MM.1S (cell line): ENCODE results near the gene PCDHA1.

ENCODE experiments used
- DNase-seq: peaks from one replicate; pipeline ENCODE4 v3.0.0-alpha.2; 2015
- H2AFZ ChIP-seq: fragments of 300-600 bp; sonication (generic); 2 replicates; pipeline ENCODE4 v1.6.0; 2016; ENCODE audit warnings: antibody characterized with exemption, low read length
- H3F3A ChIP-seq: fragments of 300-600 bp; sonication (generic); 2 replicates; pipeline ENCODE4 v1.6.1; 2016; ENCODE audit warnings: mild to moderate bottlenecking, antibody characterized with exemption, low read length, moderate library complexity, mixed read lengths; ENCODE audit not compliant: insufficient read depth
- H3K27ac ChIP-seq: fragments of 300-600 bp; sonication (generic); 2 replicates; pipeline ENCODE4 v1.5.1; 2016; ENCODE audit warnings: mild to moderate bottlenecking, low read length
- H3K27me3 ChIP-seq: fragments of 300-600 bp; sonication (generic); replicated peaks from 2 replicates; pipeline ENCODE4 v1.6.0; 2016; ENCODE audit warnings: low read length; ENCODE audit not compliant: insufficient read depth
- H3K36me3 ChIP-seq: fragments of 300-600 bp; sonication (generic); replicated peaks from 2 replicates; pipeline ENCODE4 v1.6.1; 2016; ENCODE audit warnings: mild to moderate bottlenecking, low read length, mixed read lengths; ENCODE audit not compliant: insufficient read depth
- H3K4me1 ChIP-seq: fragments of 300-600 bp; sonication (generic); 2 replicates; pipeline ENCODE4 v1.6.1; 2016; ENCODE audit warnings: low read length, mixed read lengths
- H3K4me2 ChIP-seq: fragments of 300-600 bp; sonication (generic); 2 replicates; pipeline ENCODE4 v1.6.0; 2016; ENCODE audit warnings: low read depth, low read length
- H3K4me3 ChIP-seq: fragments of 300-600 bp; sonication (generic); 2 replicates; pipeline ENCODE4 v1.5.1; 2016; ENCODE audit warnings: low read length, mixed read lengths
- H3K79me2 ChIP-seq: fragments of 300-600 bp; sonication (generic); 2 replicates; pipeline ENCODE4 v1.6.1; 2016; ENCODE audit warnings: mixed run types, low read length, mixed read lengths
- H3K9ac ChIP-seq: fragments of 300-600 bp; sonication (generic); 2 replicates; pipeline ENCODE4 v1.6.1; 2016; ENCODE audit warnings: low read length, mixed read lengths
- H3K9me2 ChIP-seq: fragments of 300-600 bp; sonication (generic); replicated peaks from 2 replicates; pipeline ENCODE4 v1.6.1; 2016; ENCODE audit warnings: mild to moderate bottlenecking, low read length, mixed read lengths; ENCODE audit not compliant: insufficient read depth
- H3K9me3 ChIP-seq: fragments of 300-600 bp; sonication (generic); replicated peaks from 2 replicates; pipeline ENCODE4 v1.6.1; 2016; ENCODE audit warnings: mild to moderate bottlenecking, low read length, mixed read lengths; ENCODE audit not compliant: insufficient read depth
- H4K20me1 ChIP-seq: fragments of 300-600 bp; sonication (generic); 2 replicates; pipeline ENCODE4 v1.6.1; 2016; ENCODE audit warnings: mild to moderate bottlenecking, low read length, moderate library complexity, mixed read lengths; ENCODE audit not compliant: insufficient read depth
- EZH2 ChIP-seq: fragments of 300-600 bp; sonication (generic); optimal IDR thresholded peaks from 2 replicates; pipeline ENCODE3; 2017; ENCODE audit warnings: low read depth, mild to moderate bottlenecking, antibody characterized with exemption, low read length, mixed read lengths
- EZH2phosphoT487 ChIP-seq: fragments of 300-600 bp; sonication (generic); IDR thresholded peaks from 2 replicates; pipeline ENCODE4 v1.6.1; 2018; ENCODE audit warnings: antibody characterized with exemption, low read length
- TF ChIP-seq, protein P1 (sequence below): fragments of 300-600 bp; sonication (generic); IDR thresholded peaks from 2 replicates; pipeline ENCODE4 v1.5.1; 2016; ENCODE audit warnings: antibody characterized with exemption, low read length, mixed read lengths

PCDHA1 gene

GRCh38 chr5:140989254-140990020, 203.5 kb downstream of the PCDHA1 start:
- no peak overlapping the region for H2AFZ ChIP-seq
- H4K20me1 ChIP-seq, result no peaks in the 10 kb centered on the region
- H3K36me3 ChIP-seq, result no peaks in the 10 kb centered on the region
- H3K79me2 ChIP-seq, result no peaks in the 10 kb centered on the region
- H3K9me2 ChIP-seq, result no peaks in the 10 kb centered on the region
- no peaks in the 10 kb centered on the region for H3K27me3 ChIP-seq
- no peak overlapping the region for H3K9ac ChIP-seq
- H3K4me2 ChIP-seq, result no peak overlapping the region
- H3K27ac ChIP-seq, result no peak overlapping the region
- H3K4me3 ChIP-seq, result no peak overlapping the region
- H3K4me1 ChIP-seq, result no peaks in the 10 kb centered on the region
- no peak for DNase-seq
- no peaks in the 10 kb centered on the region for H3K9me3 ChIP-seq
- H3F3A ChIP-seq, result no peaks in the 10 kb centered on the region
- TF ChIP-seq, protein P1, sequence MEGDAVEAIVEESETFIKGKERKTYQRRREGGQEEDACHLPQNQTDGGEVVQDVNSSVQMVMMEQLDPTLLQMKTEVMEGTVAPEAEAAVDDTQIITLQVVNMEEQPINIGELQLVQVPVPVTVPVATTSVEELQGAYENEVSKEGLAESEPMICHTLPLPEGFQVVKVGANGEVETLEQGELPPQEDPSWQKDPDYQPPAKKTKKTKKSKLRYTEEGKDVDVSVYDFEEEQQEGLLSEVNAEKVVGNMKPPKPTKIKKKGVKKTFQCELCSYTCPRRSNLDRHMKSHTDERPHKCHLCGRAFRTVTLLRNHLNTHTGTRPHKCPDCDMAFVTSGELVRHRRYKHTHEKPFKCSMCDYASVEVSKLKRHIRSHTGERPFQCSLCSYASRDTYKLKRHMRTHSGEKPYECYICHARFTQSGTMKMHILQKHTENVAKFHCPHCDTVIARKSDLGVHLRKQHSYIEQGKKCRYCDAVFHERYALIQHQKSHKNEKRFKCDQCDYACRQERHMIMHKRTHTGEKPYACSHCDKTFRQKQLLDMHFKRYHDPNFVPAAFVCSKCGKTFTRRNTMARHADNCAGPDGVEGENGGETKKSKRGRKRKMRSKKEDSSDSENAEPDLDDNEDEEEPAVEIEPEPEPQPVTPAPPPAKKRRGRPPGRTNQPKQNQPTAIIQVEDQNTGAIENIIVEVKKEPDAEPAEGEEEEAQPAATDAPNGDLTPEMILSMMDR, result no peak
- TF ChIP-seq EZH2phosphoT487 (no peak), EZH2 (no peak)

- TF ChIP-seq EZH2, result no peak
- no peak for TF ChIP-seq EZH2phosphoT487
- TF ChIP-seq, protein P1, result no peak
- H3K4me1 ChIP-seq, result no peaks in the 10 kb centered on the region
- no peak overlapping the region for H2AFZ ChIP-seq
- no peaks in the 10 kb centered on the region for H3K79me2 ChIP-seq
- H3F3A ChIP-seq, result no peaks in the 10 kb centered on the region
- H3K27me3 ChIP-seq, result no peaks in the 10 kb centered on the region
- H3K9ac ChIP-seq, result no peak overlapping the region
- no peaks in the 10 kb centered on the region for H3K36me3 ChIP-seq
- no peaks in the 10 kb centered on the region for H4K20me1 ChIP-seq
- no peak overlapping the region for H3K27ac ChIP-seq
- DNase-seq, result no peak
- no peaks in the 10 kb centered on the region for H3K9me2 ChIP-seq
- no peak overlapping the region for H3K4me2 ChIP-seq
- no peaks in the 10 kb centered on the region for H3K9me3 ChIP-seq
- H3K4me3 ChIP-seq, result no peak overlapping the region
These were observed 206.9 kb downstream of the PCDHA1 start for GRCh38 chr5:140992828-140993227.

DNA sequence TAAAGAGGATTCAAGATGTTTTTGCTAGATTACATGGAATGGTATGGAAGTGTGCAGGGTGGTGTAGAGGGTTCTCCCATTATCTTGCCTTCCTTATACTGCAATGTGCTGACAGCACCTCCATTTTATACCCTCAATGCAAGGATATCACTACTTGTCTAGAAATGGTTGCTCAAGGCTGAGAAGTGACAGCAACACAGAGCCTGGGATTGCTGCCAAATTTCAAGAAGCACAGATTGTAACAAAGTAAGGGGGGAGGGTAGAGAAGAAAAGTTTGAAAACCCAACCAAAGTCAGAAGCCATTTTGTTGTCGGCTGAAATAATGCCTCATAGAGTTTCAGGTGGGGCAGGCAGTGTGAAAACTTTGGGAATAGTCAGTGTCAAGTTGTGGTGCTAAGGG, 210.1 kb downstream of the PCDHA1 start:
- Histone ChIP-seq H3K4me3 (no peak overlapping the region), H3K9ac (no peak overlapping the region), H3K36me3 (no peaks in the 10 kb centered on the region), H2AFZ (no peak overlapping the region), H3K79me2 (no peaks in the 10 kb centered on the region), H3K9me3 (no peaks in the 10 kb centered on the region), H3K4me1 (no peaks in the 10 kb centered on the region), H4K20me1 (no peaks in the 10 kb centered on the region), H3F3A (no peaks in the 10 kb centered on the region), H3K4me2 (no peak overlapping the region), H3K9me2 (no peaks in the 10 kb centered on the region), H3K27me3 (no peaks in the 10 kb centered on the region), H3K27ac (no peak overlapping the region)
- no peak for DNase-seq
- TF ChIP-seq EZH2, result no peak
- no peak for TF ChIP-seq EZH2phosphoT487
- TF ChIP-seq, protein P1, result no peak
